H1 (cell line): ENCODE data around the gene WDR90. TPM values are rescaled to one million over a fixed set of nuclear protein-coding genes. Genes with fewer than 3 reads are reported as not detected.

Experiments used
- BACH1 ChIP-seq: IDR thresholded peaks from 2 replicates; pipeline ENCODE4 v1.6.1; 2012; ENCODE audit warnings: low read length, improper control_type of control experiment
- BCL11A ChIP-seq, 2 experiments: IDR thresholded peaks; one replicate each; pipeline ENCODE4 v1.6.1; 2011; ENCODE audit warnings: low read depth in 2 of 2, low read length in 2 of 2, mild to moderate bottlenecking in 2 of 2
- GTF2F1 ChIP-seq: IDR thresholded peaks from 2 replicates; pipeline ENCODE4 v1.6.1; 2012; ENCODE audit warnings: low read depth, low read length, improper control_type of control experiment, borderline replicate concordance
- HDAC2 ChIP-seq, 2 experiments: fragments of 300-600 bp in 1 of 2; sonication (generic) in 1 of 2; IDR thresholded peaks; 2 replicates each; pipeline ENCODE4 v1.6.1; 2011 to 2012; ENCODE audit warnings: low read depth in 2 of 2, low read length in 2 of 2, mild to moderate bottlenecking in 2 of 2, moderate library complexity in 2 of 2, borderline replicate concordance in 1 of 2, inconsistent platforms in 1 of 2
- SP4 ChIP-seq: IDR thresholded peaks from 2 replicates; pipeline ENCODE4 v1.6.1; 2012; ENCODE audit warnings: low read length, inconsistent platforms
- SRF ChIP-seq: IDR thresholded peaks from 2 replicates; pipeline ENCODE4 v1.6.1; 2011; ENCODE audit warnings: mild to moderate bottlenecking, low read depth, low read length, moderate library complexity
- YY1 ChIP-seq: IDR thresholded peaks from 2 replicates; pipeline ENCODE4 v1.6.1; 2011; ENCODE audit warnings: low read depth, mild to moderate bottlenecking, low read length
- polyA plus RNA-seq, 7 experiments: library from polyadenylated mRNA; depleted of rRNA in 3 of 7; stranded (reverse) in 5 of 7; unstranded in 2 of 7; fragments of >200 nt in 5 of 7; fragments of 200-250 nt in 2 of 7; gene quantifications; 1 replicate in 5 of 7; 2 replicates in 1 of 7; 4 replicates in 1 of 7; pipeline versions ENCODE4 v1.2.1 to v1.2.3, GENCODE V29; 2011 to 2013; ENCODE audit warnings: missing spikeins in 2 of 7, mixed read lengths in 2 of 7
- total RNA-seq: library from RNA; stranded (reverse); fragmentation: NEBNext Ultra II Directional; extraction: Animal tissue kit (Norgen Biotek cat#: 25700); gene quantifications from 2 replicates; pipeline ENCODE4 v1.2.1, GENCODE V29; 2021
- TF ChIP-seq, protein P1 (sequence below): IDR thresholded peaks from 2 replicates; pipeline ENCODE4 v1.6.1; 2012; ENCODE audit warnings: low read length, inconsistent platforms
- TF ChIP-seq, protein P2 (sequence below): fragments of 300-600 bp; sonication (generic); IDR thresholded peaks from 2 replicates; pipeline ENCODE4 v1.7.1; 2012; ENCODE audit warnings: low read length, moderate library complexity, mild to moderate bottlenecking, inconsistent platforms; ENCODE audit not compliant: insufficient replicate concordance

The WDR90 gene
- total and polyA plus RNA-seq, 2 of the 8 experiments (the other 6 are each of a cell fraction or from before 2014, with no cell fraction given) = 24.0 to 47.2 TPM

DNA sequence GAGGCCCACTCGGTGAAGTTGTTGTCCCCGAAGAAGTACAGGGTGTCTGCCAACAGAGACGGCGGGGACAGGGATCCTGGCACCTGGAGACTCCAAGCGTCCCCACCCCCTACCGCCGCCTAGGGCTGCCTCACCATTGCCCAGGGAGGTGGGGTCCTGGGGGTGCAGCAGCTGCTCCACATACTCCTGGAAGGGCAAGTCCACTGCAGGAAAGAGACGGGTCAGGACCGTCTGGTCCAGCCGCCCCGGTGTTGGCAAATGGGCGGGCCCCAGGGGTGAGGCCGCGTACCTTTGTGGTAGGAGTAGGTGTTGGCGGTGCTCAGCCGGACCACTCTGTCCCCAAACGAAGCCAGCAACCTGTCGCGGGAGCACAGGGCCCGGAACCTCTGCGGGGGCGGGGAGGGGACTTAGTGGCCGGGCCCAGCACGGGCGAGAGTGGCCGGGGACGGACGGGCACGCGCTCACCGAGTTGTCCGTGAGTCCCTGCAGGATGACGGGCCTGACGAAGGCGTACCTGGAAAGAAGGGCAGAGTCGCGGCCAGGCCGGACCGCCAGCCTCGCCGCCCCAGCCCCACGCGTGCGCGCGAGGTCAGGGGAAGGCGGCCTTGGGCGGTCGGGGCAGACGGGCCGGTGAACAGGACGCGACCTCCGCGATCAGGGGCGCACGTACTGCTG is 34.4 kb downstream of the WDR90 start (continued):
- TF ChIP-seq HDAC2 (IDR thresholded peaks at IDR 0.05; ENCODE audit: borderline replicate concordance in 1 of 2, low read depth in 2 of 2, low read length in 2 of 2) (no peak), SRF (no peak), YY1 (no peak), SP4 (no peak), GTF2F1 (no peak), BCL11A (IDR thresholded peaks at IDR 0.05; ENCODE audit: low read depth in 2 of 2, low read length in 2 of 2) (no peak), BACH1 (0 out of 2 replicates have a peak, but pooled peaks have one; percentile 19)
- TF ChIP-seq, protein P1, sequence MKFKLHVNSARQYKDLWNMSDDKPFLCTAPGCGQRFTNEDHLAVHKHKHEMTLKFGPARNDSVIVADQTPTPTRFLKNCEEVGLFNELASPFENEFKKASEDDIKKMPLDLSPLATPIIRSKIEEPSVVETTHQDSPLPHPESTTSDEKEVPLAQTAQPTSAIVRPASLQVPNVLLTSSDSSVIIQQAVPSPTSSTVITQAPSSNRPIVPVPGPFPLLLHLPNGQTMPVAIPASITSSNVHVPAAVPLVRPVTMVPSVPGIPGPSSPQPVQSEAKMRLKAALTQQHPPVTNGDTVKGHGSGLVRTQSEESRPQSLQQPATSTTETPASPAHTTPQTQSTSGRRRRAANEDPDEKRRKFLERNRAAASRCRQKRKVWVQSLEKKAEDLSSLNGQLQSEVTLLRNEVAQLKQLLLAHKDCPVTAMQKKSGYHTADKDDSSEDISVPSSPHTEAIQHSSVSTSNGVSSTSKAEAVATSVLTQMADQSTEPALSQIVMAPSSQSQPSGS = no peak
- TF ChIP-seq, protein P2, sequence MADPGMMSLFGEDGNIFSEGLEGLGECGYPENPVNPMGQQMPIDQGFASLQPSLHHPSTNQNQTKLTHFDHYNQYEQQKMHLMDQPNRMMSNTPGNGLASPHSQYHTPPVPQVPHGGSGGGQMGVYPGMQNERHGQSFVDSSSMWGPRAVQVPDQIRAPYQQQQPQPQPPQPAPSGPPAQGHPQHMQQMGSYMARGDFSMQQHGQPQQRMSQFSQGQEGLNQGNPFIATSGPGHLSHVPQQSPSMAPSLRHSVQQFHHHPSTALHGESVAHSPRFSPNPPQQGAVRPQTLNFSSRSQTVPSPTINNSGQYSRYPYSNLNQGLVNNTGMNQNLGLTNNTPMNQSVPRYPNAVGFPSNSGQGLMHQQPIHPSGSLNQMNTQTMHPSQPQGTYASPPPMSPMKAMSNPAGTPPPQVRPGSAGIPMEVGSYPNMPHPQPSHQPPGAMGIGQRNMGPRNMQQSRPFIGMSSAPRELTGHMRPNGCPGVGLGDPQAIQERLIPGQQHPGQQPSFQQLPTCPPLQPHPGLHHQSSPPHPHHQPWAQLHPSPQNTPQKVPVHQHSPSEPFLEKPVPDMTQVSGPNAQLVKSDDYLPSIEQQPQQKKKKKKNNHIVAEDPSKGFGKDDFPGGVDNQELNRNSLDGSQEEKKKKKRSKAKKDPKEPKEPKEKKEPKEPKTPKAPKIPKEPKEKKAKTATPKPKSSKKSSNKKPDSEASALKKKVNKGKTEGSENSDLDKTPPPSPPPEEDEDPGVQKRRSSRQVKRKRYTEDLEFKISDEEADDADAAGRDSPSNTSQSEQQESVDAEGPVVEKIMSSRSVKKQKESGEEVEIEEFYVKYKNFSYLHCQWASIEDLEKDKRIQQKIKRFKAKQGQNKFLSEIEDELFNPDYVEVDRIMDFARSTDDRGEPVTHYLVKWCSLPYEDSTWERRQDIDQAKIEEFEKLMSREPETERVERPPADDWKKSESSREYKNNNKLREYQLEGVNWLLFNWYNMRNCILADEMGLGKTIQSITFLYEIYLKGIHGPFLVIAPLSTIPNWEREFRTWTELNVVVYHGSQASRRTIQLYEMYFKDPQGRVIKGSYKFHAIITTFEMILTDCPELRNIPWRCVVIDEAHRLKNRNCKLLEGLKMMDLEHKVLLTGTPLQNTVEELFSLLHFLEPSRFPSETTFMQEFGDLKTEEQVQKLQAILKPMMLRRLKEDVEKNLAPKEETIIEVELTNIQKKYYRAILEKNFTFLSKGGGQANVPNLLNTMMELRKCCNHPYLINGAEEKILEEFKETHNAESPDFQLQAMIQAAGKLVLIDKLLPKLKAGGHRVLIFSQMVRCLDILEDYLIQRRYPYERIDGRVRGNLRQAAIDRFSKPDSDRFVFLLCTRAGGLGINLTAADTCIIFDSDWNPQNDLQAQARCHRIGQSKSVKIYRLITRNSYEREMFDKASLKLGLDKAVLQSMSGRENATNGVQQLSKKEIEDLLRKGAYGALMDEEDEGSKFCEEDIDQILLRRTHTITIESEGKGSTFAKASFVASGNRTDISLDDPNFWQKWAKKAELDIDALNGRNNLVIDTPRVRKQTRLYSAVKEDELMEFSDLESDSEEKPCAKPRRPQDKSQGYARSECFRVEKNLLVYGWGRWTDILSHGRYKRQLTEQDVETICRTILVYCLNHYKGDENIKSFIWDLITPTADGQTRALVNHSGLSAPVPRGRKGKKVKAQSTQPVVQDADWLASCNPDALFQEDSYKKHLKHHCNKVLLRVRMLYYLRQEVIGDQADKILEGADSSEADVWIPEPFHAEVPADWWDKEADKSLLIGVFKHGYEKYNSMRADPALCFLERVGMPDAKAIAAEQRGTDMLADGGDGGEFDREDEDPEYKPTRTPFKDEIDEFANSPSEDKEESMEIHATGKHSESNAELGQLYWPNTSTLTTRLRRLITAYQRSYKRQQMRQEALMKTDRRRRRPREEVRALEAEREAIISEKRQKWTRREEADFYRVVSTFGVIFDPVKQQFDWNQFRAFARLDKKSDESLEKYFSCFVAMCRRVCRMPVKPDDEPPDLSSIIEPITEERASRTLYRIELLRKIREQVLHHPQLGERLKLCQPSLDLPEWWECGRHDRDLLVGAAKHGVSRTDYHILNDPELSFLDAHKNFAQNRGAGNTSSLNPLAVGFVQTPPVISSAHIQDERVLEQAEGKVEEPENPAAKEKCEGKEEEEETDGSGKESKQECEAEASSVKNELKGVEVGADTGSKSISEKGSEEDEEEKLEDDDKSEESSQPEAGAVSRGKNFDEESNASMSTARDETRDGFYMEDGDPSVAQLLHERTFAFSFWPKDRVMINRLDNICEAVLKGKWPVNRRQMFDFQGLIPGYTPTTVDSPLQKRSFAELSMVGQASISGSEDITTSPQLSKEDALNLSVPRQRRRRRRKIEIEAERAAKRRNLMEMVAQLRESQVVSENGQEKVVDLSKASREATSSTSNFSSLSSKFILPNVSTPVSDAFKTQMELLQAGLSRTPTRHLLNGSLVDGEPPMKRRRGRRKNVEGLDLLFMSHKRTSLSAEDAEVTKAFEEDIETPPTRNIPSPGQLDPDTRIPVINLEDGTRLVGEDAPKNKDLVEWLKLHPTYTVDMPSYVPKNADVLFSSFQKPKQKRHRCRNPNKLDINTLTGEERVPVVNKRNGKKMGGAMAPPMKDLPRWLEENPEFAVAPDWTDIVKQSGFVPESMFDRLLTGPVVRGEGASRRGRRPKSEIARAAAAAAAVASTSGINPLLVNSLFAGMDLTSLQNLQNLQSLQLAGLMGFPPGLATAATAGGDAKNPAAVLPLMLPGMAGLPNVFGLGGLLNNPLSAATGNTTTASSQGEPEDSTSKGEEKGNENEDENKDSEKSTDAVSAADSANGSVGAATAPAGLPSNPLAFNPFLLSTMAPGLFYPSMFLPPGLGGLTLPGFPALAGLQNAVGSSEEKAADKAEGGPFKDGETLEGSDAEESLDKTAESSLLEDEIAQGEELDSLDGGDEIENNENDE = no peak
